UCSD-AML1 (cell line): Measurements from ENCODE around the gene SIGLEC12.
A peak's percentile ranks its signal among the peaks of the same experiment; 100 is the strongest.

Experiments
- DNase-seq: peaks from one replicate; lab custom pipeline; 2025; ENCODE audit not compliant: unreplicated experiment; lab: John Stamatoyannopoulos, UW

SIGLEC12 gene

DNA sequence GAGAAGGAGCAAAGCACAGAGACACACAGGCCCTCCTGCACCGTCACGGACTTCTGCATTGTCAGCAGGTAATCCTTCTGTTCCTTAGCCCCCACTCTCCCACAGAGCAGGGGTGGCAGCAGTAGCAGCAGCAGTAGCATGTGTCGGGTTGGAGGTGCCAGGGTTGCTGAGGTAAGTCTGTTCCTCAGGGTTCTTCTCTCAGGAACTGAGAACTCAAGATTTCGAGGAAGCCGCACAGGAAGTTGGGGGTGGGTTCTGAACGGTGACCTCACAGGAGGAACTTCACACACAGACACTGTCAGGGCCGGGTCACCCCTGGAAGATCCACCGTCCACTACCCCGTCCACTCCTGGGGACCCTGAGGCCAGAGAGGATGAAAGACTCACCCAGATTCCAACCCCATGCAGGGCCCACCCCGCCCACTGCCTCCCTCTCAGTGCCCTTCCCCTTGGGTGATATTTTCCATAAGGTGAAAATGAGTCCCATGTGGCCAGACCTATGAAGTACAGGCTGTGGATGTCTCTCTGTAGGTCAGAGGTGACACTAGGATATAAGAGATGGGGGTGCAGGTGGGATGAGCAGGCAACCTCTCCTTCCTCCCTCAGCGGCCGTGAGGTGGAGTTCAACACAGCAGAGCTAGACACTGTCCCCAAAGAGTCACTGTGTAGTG lies at the start of gene SIGLEC12:
Gene SIGLEC12 (minus strand): TSS at position 207 of the 670 bp plus-strand sequence. CDS start 67 bp downstream, at position 140.
- DNase-seq, result peak; percentile 46

DNA sequence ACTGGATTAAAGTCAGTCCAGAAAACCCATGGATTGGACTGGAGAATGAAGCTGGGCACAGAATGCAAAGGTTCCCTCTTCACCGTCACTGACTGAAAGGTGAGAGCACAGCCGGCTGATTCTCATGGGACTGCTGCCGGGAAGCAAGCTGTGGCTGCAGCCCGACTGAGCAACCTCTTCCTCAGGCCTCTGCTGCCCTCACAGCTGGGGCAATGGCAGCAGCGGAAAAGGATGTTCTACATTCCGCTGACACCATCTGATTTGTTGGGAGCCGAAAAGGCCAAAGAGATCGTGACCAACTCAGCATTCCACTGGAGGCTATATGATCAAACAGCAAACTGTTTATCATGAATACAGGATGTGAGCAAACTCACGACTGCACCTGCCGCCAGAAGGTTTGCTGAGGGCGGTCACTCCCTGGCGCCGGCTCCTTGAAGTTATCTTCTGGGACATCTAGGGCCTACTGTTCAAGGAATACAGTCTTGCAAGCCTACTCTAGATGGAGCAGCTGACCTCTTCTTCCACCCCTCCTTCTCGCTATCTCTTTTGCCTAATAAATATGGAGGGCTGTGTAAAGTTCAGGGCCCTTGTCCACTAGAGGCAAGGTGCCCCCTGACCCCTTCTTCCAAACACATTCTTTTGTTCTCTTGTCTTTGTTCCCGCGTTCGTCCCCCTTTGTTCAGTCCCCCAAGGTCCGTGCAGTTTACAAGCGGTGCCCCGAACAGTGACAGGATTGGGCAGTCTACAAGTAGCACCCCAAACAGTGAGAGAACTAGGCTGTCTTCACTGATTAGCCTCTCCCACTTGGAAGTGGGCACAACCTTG lies 49.5 kb upstream of the SIGLEC12 start:
- no peak for DNase-seq

DNA sequence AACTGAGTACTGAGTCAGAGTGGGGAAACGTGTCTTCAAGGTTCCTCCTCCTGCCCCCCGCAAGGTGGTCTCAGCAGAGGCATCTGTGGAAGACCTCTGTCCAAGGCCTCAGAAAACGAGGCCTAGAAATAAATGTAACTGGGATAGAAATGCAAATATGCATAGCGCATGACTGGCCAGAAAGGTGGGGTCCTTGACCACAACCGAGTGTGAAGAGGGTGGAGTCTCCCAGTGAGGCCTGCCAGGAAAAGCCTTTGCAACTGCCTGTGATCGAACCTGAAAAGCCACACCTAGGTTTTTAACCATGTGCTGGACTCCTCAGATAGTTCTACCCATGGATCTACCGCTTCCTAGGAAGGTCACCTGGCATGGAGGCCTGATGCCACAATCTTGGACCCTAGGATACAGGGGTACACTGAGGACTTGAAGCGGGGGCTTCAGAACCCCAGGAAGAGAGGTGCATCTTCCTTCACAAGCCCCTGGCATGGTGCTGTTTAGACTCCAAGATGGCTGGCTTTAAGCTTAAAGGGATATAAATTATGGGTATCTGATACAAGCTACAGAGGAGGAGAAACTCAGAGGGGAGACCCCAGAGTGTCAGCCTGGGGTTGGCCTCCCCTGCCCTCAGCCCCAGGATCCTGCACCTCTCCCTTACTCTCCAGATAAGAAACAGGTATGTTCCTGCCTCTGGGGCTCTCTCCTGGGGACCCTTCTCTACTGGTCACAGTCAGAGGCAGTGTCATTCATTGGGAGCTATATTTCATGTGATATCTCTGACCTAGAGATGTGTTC lies 48.1 kb upstream of the SIGLEC12 start:
- no peak for DNase-seq

DNA sequence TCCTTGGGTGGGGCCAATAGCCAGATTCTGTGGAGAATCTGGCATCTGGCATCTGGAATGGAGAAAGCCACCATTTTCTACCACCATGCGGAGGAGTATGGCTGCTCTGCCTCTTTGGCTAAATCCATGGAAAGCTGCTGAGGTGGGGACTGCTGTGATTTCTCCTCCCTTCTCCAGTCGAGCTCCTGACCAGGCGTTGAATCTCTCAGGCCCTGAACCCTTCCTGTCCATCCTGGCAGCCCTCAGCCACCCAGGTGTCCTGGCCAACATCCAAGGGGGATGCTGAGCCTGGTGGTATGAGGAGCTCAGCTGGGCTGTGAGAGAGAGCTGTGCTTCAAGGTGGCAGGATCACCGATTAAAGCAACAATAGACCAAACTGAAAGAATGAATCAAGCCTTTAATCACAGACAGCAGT lies 47.3 kb upstream of the SIGLEC12 start:
- no peak for DNase-seq

DNA sequence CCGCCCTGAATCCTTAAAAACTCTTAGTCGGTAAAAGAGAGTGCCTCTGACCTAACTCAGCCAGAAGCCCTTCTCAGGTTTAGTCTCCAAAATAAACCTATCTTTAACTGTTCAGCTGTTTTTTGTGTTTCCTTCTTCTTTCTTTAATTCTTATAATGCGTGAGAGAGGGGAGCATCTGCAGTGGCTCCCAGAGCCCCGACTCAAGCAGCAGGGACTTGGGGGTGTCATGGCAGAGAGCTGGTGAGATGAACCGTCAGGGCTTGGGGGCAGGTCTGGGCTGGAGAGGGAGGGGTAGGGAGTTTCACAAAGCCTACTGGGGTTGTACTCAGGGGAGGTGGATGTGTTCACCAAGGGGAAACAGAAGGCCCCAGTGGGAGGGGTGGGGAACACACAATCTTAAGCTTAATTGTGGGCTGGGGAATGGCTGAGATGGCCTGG lies 46.6 kb upstream of the SIGLEC12 start:
- DNase-seq, result no peak

DNA sequence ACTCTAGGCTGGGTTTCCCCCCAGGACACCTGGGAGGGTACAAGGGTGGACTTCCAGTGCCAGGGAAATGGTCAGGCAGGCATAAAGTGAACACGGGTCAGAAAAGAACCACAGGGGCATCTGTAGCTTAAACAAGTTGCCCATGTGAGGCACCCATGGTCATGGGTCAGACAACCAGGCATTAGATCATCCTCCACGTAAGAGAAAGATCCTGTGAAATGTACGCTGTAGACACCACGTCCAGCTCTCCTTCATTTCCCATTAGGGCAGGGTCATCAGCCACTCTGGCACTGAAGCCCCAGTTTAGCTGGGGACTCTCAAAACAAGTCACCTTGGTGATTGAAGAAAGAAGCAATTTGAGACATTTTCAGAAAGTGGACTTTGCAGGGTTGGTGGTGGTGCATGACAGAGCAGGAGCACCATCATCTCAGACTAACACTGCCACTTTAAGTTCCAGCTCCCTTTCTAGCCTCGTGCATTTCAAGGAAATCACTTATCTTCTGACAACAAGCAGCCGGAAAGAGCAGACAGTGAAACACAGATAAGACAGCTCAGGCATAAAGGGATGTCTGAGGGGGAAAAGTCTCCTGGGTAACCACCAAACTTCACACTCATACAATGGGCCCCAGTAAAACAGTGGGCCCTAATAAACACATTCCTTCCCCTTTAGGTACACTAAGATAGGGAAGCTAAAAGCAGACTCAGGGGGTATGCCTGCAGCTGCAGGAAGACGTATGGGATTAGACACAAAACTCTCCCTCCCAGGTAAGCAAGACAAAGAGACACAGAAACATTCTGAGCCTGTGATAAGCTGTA lies 46.0 kb upstream of the SIGLEC12 start:
- DNase-seq, result no peak

DNA sequence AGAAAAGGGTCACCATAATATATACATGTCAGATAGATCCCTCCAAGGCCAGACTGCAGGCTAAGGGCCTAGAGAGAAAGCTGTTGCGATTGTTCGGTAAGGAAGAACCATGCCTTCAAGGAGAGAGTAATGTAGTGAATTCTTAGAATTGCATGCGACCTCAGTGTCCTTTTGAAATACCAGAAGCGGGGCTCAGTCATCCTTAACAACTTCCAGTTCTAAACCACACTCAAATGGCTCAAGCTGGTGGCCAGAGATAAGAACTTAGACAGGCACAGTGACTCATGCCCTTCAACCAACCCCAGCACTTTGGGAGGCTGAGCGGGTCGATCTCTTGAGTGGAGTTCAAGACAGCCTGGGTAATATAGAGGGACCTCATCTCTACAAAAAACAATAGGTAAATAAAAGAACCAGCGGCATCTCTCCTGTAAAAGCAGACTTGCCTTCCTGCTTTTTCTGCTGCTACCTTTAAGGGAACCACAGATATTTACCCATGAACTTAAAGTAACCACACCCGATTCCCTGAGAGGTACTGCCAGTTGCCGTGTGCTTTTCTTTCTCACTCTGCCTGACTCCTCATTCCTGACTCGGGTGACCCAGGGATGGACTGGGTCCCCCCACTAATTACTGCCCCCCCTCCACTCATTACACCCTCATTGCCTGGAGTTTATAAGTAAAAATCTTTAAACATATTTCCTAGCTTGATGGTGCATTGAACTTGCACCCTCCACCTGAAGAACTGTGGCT lies 45.2 kb upstream of the SIGLEC12 start:
- DNase-seq, result peak; percentile 70

DNA sequence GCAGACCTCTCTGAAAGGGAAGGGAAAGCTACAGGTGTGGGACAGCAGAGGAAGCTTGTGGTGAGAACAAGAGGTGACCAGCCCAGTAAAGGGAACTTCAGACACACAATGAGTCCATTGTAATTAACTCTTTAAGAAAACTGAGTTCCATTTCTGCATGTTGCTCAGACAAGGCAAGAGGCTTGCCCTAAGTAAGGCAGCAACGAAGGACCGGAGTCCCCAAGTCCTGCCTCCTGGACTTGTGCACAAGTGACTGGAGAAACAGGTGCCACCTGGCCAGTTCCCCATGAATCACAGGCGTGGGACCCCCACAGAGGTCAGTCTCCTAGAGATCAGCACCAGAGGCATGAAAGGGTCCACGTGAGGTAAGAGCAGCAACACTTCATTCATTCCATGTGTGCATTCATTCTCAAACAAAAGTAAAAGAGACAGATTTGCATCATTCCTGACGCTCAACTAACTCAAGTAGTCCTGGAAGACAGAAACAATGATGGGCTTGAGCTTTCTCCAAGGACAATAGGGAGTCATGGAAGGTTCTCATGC lies 44.6 kb upstream of the SIGLEC12 start:
- no peak for DNase-seq

DNA sequence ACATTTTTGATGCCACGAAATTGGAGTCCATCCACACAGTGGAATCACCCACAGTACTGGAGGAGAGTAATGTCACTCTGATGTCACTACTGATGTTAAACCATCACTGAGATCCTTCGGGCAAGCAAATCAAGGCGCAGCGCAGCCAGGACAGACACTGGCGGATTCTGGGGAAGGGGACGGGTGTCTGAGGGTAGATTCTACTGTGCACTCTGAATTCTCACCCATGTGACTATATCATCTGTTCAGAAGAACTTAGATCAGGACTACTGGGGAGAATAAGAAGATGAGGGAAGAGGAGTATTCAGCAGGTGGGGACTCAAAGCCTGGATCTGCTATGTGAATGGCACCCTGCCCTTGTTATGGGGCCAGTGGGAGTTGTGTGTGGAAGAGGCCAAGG lies 42.4 kb upstream of the SIGLEC12 start:
- DNase-seq, result no peak

DNA sequence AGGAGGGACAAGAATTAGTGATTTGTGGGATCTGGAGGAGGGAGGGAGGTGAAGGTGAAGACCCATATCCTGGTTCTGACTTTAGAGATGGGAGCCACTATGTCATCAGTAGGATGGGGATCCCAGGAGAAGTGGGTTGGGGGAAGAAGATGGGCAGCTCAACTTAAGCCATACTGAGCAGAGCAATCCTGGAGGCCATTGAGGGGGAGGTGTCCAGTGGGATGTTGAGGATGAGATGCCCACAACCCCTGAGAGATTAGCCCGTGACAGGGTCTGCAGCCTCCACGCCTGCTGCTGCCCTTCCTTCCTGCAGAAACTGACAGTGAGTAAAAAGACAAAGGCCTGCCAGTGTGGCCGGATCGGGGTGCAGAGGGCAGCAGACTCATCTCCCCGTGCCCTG lies 41.1 kb upstream of the SIGLEC12 start:
- no peak for DNase-seq

DNA sequence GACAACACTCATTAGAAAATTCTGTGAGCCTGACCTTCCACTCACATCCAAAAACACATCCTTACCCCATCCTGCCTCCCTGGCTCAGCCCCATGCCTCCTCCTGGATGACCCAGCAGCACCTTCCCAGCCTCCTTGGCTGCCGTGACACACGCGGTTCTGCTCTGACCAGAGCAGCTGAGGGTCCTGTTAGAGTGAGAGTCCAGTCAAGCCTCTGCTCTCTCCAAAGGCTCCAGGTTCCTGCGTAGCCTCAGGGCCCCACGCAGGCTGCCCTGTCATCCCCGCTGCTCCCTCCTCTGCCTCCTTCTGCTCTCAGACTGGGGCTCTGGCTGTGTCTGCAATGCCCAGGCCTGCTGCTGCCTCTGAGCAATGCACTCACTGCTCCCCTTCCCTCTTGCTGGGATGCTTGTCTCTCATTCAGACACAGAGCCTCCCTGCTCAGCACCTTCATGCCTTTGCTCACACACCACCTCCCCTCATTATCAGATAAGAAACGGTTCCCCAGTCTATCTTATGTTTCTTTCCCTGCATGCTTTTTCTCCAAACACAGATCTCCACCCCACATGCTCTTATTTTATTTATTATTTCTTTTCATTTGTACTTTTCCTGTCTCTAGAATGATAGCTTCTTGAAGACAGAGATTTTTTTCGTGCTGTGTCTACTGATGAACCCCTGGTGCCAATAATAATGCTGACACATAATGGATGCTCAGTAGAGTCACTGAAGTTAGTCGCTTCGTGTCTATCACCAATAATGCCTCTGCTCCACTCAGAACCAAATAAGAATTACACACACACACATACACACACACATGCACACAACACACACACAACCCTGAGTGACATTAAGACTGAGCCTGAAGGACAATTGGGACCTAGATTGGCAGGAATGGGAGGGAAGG lies 40.1 kb upstream of the SIGLEC12 start:
- DNase-seq, result no peak

DNA sequence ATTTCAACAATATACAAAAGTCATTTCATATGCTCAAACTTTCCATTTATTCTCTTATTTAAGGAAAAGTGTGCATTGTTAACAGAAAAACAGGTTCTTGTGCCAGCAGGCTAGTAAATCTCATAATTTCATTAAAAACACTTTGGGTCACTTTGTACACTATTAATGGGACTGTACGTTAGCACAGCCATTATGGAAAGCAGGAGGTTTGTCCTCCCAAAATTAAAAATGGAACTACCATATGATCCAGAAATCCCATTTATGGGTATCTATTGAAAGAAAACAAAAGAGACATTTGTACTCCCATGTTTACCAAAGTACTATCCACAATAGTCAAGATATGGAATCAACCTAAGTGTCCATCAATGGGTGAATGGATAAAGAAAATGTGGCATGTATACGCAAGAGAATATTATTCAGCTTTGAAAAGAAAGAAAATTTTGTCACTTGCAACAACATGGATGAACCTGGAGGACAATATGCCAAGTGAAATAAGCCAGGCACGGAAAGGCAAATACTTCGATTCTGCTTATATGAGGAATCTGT lies 38.3 kb upstream of the SIGLEC12 start:
- DNase-seq, result no peak

DNA sequence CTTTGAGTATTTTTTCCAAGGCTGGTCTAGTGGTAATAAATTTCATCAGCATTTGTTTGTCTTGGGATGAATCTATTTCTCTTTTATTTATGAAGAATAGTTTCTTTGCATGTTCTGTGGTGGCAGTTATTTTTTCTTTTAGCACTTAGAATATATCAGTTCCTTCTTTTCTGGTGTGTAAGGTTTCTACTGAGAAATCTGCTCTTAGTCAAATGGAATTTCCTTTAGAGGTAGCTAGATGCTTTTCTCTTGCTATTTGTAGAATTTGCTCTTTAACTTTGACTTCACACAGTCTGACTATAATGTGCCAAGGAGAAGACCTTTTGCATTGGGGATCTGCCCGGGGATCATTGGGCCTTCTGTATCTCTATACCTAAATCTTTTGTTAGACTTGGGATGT lies 33.9 kb upstream of the SIGLEC12 start:
- DNase-seq, result no peak

DNA sequence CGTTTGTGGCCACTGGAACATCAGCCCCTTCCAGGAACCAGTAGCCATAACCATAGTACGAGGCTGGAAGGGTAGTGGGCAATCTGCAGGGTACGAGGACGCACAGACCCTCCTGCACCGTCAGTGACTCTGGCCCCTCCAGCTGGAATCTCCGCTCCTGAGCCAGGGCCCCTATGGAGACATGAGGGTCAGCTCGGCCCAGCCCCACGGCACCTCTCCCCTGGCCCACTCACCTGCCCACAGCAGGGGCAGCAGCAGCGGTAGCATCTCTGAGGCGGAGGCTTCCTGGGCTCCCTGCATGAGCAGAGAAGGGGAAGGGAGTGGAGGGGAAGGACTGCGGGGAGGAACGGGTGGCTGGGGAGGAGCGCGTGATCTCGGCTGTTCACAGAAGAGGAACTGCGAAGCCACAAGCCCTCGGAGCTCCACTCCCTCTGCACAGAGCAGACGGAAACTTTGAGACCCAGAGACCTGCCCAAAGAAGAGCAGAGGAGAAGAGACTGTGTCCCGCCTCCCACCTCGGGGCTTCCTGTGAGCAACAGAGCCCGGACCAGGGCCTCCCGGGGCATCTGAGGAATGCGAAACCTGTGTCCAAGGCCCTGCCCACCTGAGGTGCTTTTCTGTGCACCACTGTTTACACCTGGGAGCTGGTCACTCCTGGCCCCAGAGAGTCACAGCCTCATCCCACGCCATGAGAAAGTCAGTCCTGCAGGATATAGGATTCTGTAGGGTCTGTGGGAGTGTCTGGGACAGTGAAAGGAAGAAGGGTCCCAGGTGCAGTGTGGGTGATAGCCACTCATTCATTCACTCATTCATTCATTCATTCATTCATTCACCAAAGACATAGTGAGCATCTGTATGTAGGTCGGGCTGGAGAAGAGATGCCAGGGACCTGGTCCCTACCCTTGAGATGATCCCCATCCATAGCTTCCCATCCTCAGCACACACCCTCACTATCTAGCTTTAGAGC lies 30.0 kb upstream of the SIGLEC12 start, which contains the start of gene SIGLEC6:
Gene SIGLEC6 (minus strand): TSS at position 322 of the 967 bp plus-strand sequence. CDS start 22 bp downstream, at position 300.
- peak; percentile 86 for DNase-seq

DNA sequence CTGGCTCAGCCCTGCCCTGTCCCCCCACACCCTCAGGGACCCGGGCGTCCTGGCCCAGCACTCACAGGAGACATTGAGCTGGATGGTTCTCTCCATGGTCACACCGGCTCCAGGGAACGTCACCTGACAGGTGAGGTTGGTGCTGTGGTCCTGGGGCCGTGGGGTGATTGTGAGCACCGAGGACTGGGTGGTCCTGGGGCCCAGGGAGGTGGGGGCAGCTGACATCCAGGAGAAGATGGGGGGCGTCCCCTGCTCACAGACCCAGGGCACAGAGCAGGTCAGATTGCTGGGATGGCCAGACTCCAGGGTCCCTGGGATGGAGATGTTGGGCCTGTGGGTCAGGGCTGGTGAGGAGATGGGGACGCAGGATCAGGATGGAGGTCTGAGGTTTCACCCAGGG lies 29.0 kb upstream of the SIGLEC12 start:
- DNase-seq, result no peak

DNA sequence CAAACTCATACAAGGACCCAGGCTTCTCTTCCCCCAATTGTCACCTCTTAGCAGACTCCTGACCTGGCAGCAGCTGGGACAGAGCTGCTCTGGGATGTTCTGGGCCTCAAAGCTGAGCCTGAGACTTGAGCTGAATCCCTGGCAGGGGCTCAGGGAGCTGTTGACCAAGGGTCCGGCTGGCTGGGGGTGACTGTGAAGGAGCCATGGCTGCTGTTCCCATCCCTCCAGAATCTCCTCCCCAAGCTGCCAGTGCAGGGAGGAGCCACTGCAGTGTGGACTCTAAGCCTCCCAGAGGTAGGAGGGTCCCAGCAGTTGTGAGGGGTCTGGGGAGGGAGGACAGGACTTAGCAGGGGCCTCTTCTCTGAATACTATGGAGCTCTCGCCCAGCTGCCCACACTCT lies 27.7 kb upstream of the SIGLEC12 start:
- DNase-seq, result no peak

DNA sequence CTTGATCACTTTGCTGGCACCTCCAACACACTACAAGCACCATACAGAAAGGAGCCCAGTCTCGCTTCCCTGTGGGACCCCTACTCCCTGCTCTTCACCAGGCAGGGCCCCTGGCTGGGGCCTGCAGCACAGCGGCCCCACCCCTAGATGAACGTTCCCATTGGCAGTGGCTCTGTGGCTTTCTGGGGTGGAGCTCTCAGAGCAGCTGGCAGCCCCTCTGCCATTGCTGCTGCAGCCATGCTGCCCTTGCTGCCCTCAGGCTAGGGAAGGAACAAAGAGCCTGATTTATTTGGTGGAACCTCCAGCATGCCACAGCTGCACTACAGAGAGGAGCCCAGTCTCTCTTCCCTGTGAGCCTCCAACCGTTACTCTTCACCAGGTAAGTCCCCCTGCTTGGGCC lies 24.1 kb upstream of the SIGLEC12 start:
- DNase-seq, result no peak
